WTC11 (cell line): ENCODE results near the gene GRIP2. TPM values are rescaled to one million over a fixed set of nuclear protein-coding genes. Genes with fewer than 3 reads are reported as not detected.

Experiments
- ATAC-seq: fragments of 200-7000 bp; cut with Tn5 transposase; 2 replicates; pipeline ENCODE4 v1.10.0; 2021; ENCODE audit warnings: mild to moderate bottlenecking, moderate library complexity
- CTCF ChIA-PET: fragments of 300-600 bp; sonication (Branson Sonifier 250); formaldehyde crosslinking; loops from one replicate; lab custom pipeline; 2021; ENCODE audit warnings: antibody characterized with exemption; lab: Charles Lee
- POLR2A ChIA-PET: fragments of 350-600 bp; sonication (Branson Sonifier 250); formaldehyde crosslinking; loops from one replicate; lab custom pipeline; 2021; ENCODE audit warnings: antibody characterized with exemption; lab: Charles Lee
- DNase-seq: peaks from one replicate; pipeline ENCODE4 v3.0.0; 2021; ENCODE audit warnings: low spot score
- H3K27ac Mint-ChIP-seq: 2 replicates; pipeline ENCODE4 v1.8.0; 2021; ENCODE audit warnings: mixed read lengths
- H3K27me3 Mint-ChIP-seq: 2 replicates; pipeline ENCODE4 v1.8.0; 2021; ENCODE audit warnings: low read depth, mild to moderate bottlenecking, moderate library complexity, mixed read lengths
- H3K36me3 Mint-ChIP-seq: 2 replicates; pipeline ENCODE4 v1.8.0; 2021; ENCODE audit warnings: mixed read lengths
- H3K4me1 Mint-ChIP-seq: 2 replicates; pipeline ENCODE4 v1.8.0; 2022; ENCODE audit warnings: mixed read lengths
- H3K4me3 Mint-ChIP-seq: 2 replicates; pipeline ENCODE4 v1.8.0; 2021; ENCODE audit warnings: mild to moderate bottlenecking, moderate library complexity, mixed read lengths
- H3K9me3 Mint-ChIP-seq: 2 replicates; pipeline ENCODE4 v1.8.0; 2021; ENCODE audit warnings: mixed read lengths
- FOXP1 ChIP-seq: sonication (generic); formaldehyde crosslinking; IDR thresholded peaks from 2 replicates; pipeline ENCODE4 v1.8.0; 2022; ENCODE audit warnings: missing genetic modification reagents, mild to moderate bottlenecking, moderate library complexity, borderline replicate concordance
- MXD4 ChIP-seq: fragments of 250-450 bp; sonication (Bioruptor Pico); IDR thresholded peaks from 2 replicates; pipeline ENCODE4 v1.8.0; 2021; ENCODE audit warnings: mild to moderate bottlenecking, moderate library complexity, borderline replicate concordance
- NFE2L1 ChIP-seq: sonication (generic); formaldehyde crosslinking; IDR thresholded peaks from 2 replicates; pipeline ENCODE4 v1.8.1; 2023; ENCODE audit warnings: missing genetic modification reagents
- NFYB ChIP-seq: sonication (generic); formaldehyde crosslinking; conservative IDR thresholded peaks from 2 replicates; pipeline ENCODE4 v1.8.0; 2022; ENCODE audit warnings: low read depth, missing genetic modification reagents
- PREB ChIP-seq: sonication (generic); formaldehyde crosslinking; IDR thresholded peaks from 2 replicates; pipeline ENCODE4 v1.8.1; 2022; ENCODE audit warnings: mild to moderate bottlenecking, missing genetic modification reagents, moderate library complexity, borderline replicate concordance
- SMAD3 ChIP-seq: sonication (generic); formaldehyde crosslinking; IDR thresholded peaks from 2 replicates; pipeline ENCODE4 v1.8.0; 2022; ENCODE audit warnings: missing genetic modification reagents, mild to moderate bottlenecking, borderline replicate concordance
- TP53 ChIP-seq: sonication (generic); formaldehyde crosslinking; IDR thresholded peaks from 2 replicates; pipeline ENCODE4 v1.8.1; 2023; ENCODE audit warnings: mild to moderate bottlenecking, missing genetic modification reagents
- ZNF416 ChIP-seq: fragments of 250-450 bp; sonication (Bioruptor Pico); IDR thresholded peaks from 2 replicates; pipeline ENCODE4 v1.9.0; 2021; ENCODE audit warnings: mild to moderate bottlenecking, inconsistent platforms
- ZNF512 ChIP-seq: sonication (generic); formaldehyde crosslinking; IDR thresholded peaks from 2 replicates; pipeline ENCODE4 v1.8.1; 2022; ENCODE audit warnings: missing genetic modification reagents, borderline replicate concordance
- total RNA-seq: library from RNA; stranded (reverse); gene quantifications from 3 replicates; pipeline ENCODE4 v1.2.3, GENCODE V29; 2021
- TF ChIP-seq, protein P1 (sequence below): sonication (generic); formaldehyde crosslinking; IDR thresholded peaks from 2 replicates; pipeline ENCODE4 v1.8.1; 2023; ENCODE audit warnings: mild to moderate bottlenecking, missing genetic modification reagents
- TF ChIP-seq, protein P2 (sequence below): fragments of 250-450 bp; sonication (Bioruptor Pico); IDR thresholded peaks from 2 replicates; pipeline ENCODE4 v1.9.0; 2021; ENCODE audit warnings: moderate library complexity, mild to moderate bottlenecking, inconsistent platforms, borderline replicate concordance
- TF ChIP-seq, protein P3 (sequence below): fragments of 250-450 bp; sonication (Bioruptor Pico); IDR thresholded peaks from 2 replicates; pipeline ENCODE4 v2.1.2; 2022; ENCODE audit warnings: mild to moderate bottlenecking, moderate library complexity
- TF ChIP-seq, protein P4 (sequence below): fragments of 250-450 bp; sonication (Bioruptor Pico); IDR thresholded peaks from 2 replicates; pipeline ENCODE4 v1.9.0; 2021; ENCODE audit warnings: mild to moderate bottlenecking

Gene GRIP2
- total RNA-seq, 1 experiment from 2014 or later: 12.0 TPM

- ChIA-PET CTCF (interaction anchor here (1.1 to 3.9 kb wide), 9 partner anchors 12 to 308 kb away, joined by 3 to 36 read pairs (median 4); no protein-coding TSS in a partner anchor), POLR2A (no interaction called here)
- Mint-ChIP-seq H3K27me3 (no peaks in the 10 kb centered on the region), H3K4me3 (no peak overlapping the region), H3K9me3 (no peaks in the 10 kb centered on the region), H3K36me3 (no peaks in the 10 kb centered on the region), H3K27ac (peak overlapping the region; percentile 21; the same call in 1 of the 2 replicates), H3K4me1 (peaks cover 9% of the 10 kb centered on the region; the same call in 1 of the 2 replicates)
- DNase-seq (no peak), ATAC-seq (no peak)
- TF ChIP-seq, protein P1, sequence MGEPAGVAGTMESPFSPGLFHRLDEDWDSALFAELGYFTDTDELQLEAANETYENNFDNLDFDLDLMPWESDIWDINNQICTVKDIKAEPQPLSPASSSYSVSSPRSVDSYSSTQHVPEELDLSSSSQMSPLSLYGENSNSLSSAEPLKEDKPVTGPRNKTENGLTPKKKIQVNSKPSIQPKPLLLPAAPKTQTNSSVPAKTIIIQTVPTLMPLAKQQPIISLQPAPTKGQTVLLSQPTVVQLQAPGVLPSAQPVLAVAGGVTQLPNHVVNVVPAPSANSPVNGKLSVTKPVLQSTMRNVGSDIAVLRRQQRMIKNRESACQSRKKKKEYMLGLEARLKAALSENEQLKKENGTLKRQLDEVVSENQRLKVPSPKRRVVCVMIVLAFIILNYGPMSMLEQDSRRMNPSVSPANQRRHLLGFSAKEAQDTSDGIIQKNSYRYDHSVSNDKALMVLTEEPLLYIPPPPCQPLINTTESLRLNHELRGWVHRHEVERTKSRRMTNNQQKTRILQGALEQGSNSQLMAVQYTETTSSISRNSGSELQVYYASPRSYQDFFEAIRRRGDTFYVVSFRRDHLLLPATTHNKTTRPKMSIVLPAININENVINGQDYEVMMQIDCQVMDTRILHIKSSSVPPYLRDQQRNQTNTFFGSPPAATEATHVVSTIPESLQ (CRISPR knock-in tag): no peak
- TF ChIP-seq, protein P2, sequence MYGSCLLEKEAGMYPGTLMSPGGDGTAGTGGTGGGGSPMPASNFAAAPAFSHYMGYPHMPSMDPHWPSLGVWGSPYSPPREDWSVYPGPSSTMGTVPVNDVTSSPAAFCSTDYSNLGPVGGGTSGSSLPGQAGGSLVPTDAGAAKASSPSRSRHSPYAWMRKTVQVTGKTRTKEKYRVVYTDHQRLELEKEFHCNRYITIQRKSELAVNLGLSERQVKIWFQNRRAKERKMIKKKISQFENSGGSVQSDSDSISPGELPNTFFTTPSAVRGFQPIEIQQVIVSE (CRISPR knock-in tag): no peak
- TF ChIP-seq, protein P3, sequence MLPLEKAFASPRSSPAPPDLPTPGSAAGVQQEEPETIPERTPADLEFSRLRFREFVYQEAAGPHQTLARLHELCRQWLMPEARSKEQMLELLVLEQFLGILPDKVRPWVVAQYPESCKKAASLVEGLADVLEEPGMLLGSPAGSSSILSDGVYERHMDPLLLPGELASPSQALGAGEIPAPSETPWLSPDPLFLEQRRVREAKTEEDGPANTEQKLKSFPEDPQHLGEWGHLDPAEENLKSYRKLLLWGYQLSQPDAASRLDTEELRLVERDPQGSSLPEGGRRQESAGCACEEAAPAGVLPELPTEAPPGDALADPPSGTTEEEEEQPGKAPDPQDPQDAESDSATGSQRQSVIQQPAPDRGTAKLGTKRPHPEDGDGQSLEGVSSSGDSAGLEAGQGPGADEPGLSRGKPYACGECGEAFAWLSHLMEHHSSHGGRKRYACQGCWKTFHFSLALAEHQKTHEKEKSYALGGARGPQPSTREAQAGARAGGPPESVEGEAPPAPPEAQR: no peak
- TF ChIP-seq MXD4 (CRISPR knock-in tag) (no peak), FOXP1 (no peak), SMAD3 (no peak), NFE2L1 (CRISPR knock-in tag) (no peak), PREB (CRISPR knock-in tag) (no peak), ZNF512 (CRISPR knock-in tag) (no peak), NFYB (CRISPR knock-in tag) (no peak), TP53 (CRISPR knock-in tag) (no peak)
- TF ChIP-seq, protein P4, sequence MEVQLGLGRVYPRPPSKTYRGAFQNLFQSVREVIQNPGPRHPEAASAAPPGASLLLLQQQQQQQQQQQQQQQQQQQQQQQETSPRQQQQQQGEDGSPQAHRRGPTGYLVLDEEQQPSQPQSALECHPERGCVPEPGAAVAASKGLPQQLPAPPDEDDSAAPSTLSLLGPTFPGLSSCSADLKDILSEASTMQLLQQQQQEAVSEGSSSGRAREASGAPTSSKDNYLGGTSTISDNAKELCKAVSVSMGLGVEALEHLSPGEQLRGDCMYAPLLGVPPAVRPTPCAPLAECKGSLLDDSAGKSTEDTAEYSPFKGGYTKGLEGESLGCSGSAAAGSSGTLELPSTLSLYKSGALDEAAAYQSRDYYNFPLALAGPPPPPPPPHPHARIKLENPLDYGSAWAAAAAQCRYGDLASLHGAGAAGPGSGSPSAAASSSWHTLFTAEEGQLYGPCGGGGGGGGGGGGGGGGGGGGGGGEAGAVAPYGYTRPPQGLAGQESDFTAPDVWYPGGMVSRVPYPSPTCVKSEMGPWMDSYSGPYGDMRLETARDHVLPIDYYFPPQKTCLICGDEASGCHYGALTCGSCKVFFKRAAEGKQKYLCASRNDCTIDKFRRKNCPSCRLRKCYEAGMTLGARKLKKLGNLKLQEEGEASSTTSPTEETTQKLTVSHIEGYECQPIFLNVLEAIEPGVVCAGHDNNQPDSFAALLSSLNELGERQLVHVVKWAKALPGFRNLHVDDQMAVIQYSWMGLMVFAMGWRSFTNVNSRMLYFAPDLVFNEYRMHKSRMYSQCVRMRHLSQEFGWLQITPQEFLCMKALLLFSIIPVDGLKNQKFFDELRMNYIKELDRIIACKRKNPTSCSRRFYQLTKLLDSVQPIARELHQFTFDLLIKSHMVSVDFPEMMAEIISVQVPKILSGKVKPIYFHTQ (CRISPR knock-in tag): no peak
Observed at GRCh38 chr3:14511623-14512280, 28.4 kb downstream of the GRIP2 start.

DNA sequence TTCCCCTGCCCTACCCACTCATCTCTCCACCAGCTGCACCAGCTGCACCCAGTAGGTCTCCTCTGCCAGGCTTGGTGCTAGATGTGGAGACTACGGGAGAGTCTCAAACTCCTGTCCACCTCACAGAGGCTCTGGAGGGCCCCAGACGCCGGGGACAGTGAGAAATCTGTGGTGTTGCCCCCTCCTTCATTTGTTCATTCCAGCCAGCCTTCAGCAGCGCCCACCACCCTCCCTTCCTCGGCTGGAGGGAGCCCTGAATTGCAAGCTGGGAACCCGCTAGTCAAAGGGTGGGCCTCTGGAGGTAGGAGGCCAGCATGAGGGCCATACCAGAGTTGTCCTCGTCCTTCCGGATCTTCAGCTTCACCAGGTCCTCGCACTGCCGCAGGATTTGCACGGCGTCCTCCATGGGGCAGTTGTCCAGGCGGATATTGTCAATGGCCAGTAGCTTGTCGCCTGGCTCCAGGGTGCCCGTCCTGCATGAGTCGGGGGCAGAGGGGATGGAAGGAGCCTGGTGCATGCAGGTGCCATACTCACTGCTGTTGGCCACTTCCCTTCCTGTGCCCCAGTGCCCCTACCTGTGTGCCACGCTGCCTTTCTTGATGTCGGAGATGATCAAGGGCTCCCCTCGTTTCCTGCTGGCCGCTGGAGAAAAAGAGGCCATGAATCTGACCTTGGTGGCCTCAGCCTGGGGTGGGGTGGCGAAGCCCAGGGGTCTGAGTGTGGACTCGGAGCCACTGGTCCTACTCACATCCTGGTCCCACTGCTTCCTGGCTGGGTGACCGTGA is 29.1 kb downstream of the GRIP2 start:
- ATAC-seq: no peak
- Mint-ChIP-seq H3K27me3 (no peaks in the 10 kb centered on the region), H3K4me3 (no peak overlapping the region), H3K27ac (no peak overlapping the region), H3K4me1 (peaks cover 9% of the 10 kb centered on the region; the same call in 1 of the 2 replicates), H3K9me3 (no peaks in the 10 kb centered on the region), H3K36me3 (no peaks in the 10 kb centered on the region)
- POLR2A ChIA-PET: no interaction called here
- DNase-seq: no peak
- TF ChIP-seq ZNF416 (CRISPR knock-in tag): no peak
- CTCF ChIA-PET: interaction anchor here (1.5 to 3.9 kb wide), 3 partner anchors 23 to 307 kb away, joined by 4 to 36 read pairs (median 14); no protein-coding TSS in a partner anchor
